SK-N-MC (cell line): ENCODE data around the gene IFI30.
"Not testable (repeated sequence)": the region's sequence is repeated elsewhere in the genome, so short reads cannot be mapped to it uniquely, and the experiment has no call there.

Experiments used
- DNase-seq: peaks from one replicate; pipeline ENCODE4 v3.0.0-alpha.2; 2011; ENCODE audit warnings: low read depth, low spot score
- H3K27ac ChIP-seq: fragments of 200-600 bp; sonication (generic); 2 replicates; pipeline ENCODE4 v1.5.1; 2016; ENCODE audit warnings: mixed run types
- H3K36me3 ChIP-seq: fragments of 200-600 bp; sonication (generic); 2 replicates; pipeline ENCODE4 v1.6.1; 2017; ENCODE audit warnings: antibody characterized with exemption, low read length, mixed read lengths; ENCODE audit not compliant: insufficient read depth
- H3K4me3 ChIP-seq: fragments of 200-600 bp; sonication (generic); 2 replicates; pipeline ENCODE4 v1.5.1; 2016
- H3K9ac ChIP-seq: fragments of 200-600 bp; sonication (generic); 2 replicates; pipeline ENCODE4 v1.8.0; 2017; ENCODE audit warnings: mixed run types, mixed read lengths; ENCODE audit not compliant: insufficient read length
- H3K9me3 ChIP-seq: fragments of 200-600 bp; sonication (generic); 2 replicates; pipeline ENCODE4 v1.6.1; 2017; ENCODE audit warnings: low read depth, mild to moderate bottlenecking, antibody characterized with exemption, low read length, moderate library complexity, mixed read lengths
- EZH2 ChIP-seq: fragments of 200-600 bp; sonication (generic); IDR thresholded peaks from one replicate; pipeline ENCODE4 v1.6.1; 2017; ENCODE audit warnings: antibody characterized with exemption
- FOXP2 ChIP-seq: optimal IDR thresholded peaks from 2 replicates; pipeline ENCODE3; 2011; ENCODE audit warnings: mild to moderate bottlenecking, moderate library complexity; ENCODE audit not compliant: insufficient read depth; ENCODE audit errors: extremely low read length, control extremely low read depth
- POLR2AphosphoS5 ChIP-seq: IDR thresholded peaks from 2 replicates; pipeline ENCODE4 v1.6.1; 2012; ENCODE audit warnings: mild to moderate bottlenecking, low read depth, low read length, borderline replicate concordance

The IFI30 gene

GRCh38 chr19:18204394-18205199, 31.0 kb downstream of the IFI30 start:
- no peak for DNase-seq
- Histone ChIP-seq H3K27ac (peak overlapping the region; percentile 94), H3K4me3 (peak overlapping the region; percentile 88), H3K36me3 (peaks cover 7% of the 10 kb centered on the region; the same call in 1 of the 2 replicates), H3K9me3 (no peaks in the 10 kb centered on the region), H3K9ac (peak overlapping the region; percentile 85)
- no peak for TF ChIP-seq FOXP2
- TF ChIP-seq POLR2AphosphoS5, result peak; percentile 46; the same call in 1 of the 2 replicates

GRCh38 chr19:18205200-18205892, 31.7 kb downstream of the IFI30 start:
- H3K36me3 ChIP-seq, result peaks cover 5% of the 10 kb centered on the region; the same call in 1 of the 2 replicates
- H3K27ac ChIP-seq, result peak overlapping the region; percentile 94
- no peaks in the 10 kb centered on the region for H3K9me3 ChIP-seq
- TF ChIP-seq FOXP2, result no peak
- TF ChIP-seq EZH2, result no peak
- TF ChIP-seq POLR2AphosphoS5, result no peak
- H3K9ac ChIP-seq, result peak overlapping the region; percentile 85
- peak overlapping the region; percentile 88 for H3K4me3 ChIP-seq
- no peak for DNase-seq

GRCh38 chr19:18206018-18206417, 32.4 kb downstream of the IFI30 start:
- Histone ChIP-seq H3K9me3 (no peaks in the 10 kb centered on the region), H3K36me3 (peaks cover 3% of the 10 kb centered on the region; the same call in 1 of the 2 replicates), H3K9ac (no peak overlapping the region), H3K4me3 (peak overlapping the region; percentile 88), H3K27ac (peak overlapping the region; percentile 94)
- DNase-seq, result no peak
- TF ChIP-seq POLR2AphosphoS5, result no peak
- no peak for TF ChIP-seq EZH2
- TF ChIP-seq FOXP2, result no peak

GRCh38 chr19:18208098-18208951, 34.7 kb downstream of the IFI30 start:
- TF ChIP-seq FOXP2 (no peak), EZH2 (no peak), POLR2AphosphoS5 (no peak)
- no peak overlapping the region for H3K4me3 ChIP-seq
- H3K36me3 ChIP-seq, result no peaks in the 10 kb centered on the region
- no peak overlapping the region for H3K9ac ChIP-seq
- H3K9me3 ChIP-seq, result no peaks in the 10 kb centered on the region
- no peak overlapping the region for H3K27ac ChIP-seq
- no peak for DNase-seq

- H3K27ac ChIP-seq, H3K4me3 ChIP-seq, H3K36me3 ChIP-seq, H3K9ac ChIP-seq, H3K9me3 ChIP-seq, DNase-seq: not testable (repeated sequence)
These were observed 36.3 kb downstream of the IFI30 start for GRCh38 chr19:18209912-18210311.

- Histone ChIP-seq H3K27ac (no peak overlapping the region), H3K9me3 (no peaks in the 10 kb centered on the region), H3K36me3 (no peaks in the 10 kb centered on the region), H3K9ac (no peak overlapping the region), H3K4me3 (no peak overlapping the region)
- DNase-seq, result no peak
- no peak for TF ChIP-seq EZH2
- TF ChIP-seq FOXP2, result no peak
- TF ChIP-seq POLR2AphosphoS5, result no peak
These were observed 38.1 kb downstream of the IFI30 start for GRCh38 chr19:18211683-18212082.

GRCh38 chr19:18214779-18215433, 41.3 kb downstream of the IFI30 start:
- Histone ChIP-seq H3K9me3 (no peaks in the 10 kb centered on the region), H3K4me3 (no peak overlapping the region), H3K27ac (no peak overlapping the region), H3K36me3 (no peaks in the 10 kb centered on the region), H3K9ac (no peak overlapping the region)
- TF ChIP-seq POLR2AphosphoS5 (no peak), EZH2 (no peak), FOXP2 (no peak)
- no peak for DNase-seq
